GDM1 (cell line): ENCODE measurements around the gene SUCLG1.
"Not testable (repeated sequence)": the region's sequence is repeated elsewhere in the genome, so short reads cannot be mapped to it uniquely, and the experiment has no call there.

Experiments used
- DNase-seq: peaks from one replicate; lab custom pipeline; 2025; lab: John Stamatoyannopoulos, UW

The SUCLG1 gene

DNA sequence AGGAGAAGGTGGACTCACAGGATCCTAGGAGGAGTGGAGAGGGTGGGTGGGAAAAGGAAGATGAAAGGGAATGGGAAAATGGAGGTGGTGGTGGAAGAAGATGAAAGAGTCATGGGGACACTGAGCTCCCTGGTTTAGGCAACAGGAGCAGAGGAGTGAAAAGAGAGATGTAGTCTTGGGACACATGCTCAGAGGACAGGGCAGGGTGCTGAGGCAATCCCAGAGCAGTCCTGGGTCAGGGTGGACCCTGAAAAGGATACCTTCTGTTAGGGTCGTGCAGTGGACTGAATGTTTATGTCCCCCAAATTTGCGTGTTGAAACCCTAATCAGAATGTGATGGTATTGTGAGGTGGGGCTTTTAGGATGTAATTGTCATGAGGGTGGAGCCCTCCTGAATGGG lies 37.9 kb downstream of the SUCLG1 start:
- DNase-seq, result no peak

DNA sequence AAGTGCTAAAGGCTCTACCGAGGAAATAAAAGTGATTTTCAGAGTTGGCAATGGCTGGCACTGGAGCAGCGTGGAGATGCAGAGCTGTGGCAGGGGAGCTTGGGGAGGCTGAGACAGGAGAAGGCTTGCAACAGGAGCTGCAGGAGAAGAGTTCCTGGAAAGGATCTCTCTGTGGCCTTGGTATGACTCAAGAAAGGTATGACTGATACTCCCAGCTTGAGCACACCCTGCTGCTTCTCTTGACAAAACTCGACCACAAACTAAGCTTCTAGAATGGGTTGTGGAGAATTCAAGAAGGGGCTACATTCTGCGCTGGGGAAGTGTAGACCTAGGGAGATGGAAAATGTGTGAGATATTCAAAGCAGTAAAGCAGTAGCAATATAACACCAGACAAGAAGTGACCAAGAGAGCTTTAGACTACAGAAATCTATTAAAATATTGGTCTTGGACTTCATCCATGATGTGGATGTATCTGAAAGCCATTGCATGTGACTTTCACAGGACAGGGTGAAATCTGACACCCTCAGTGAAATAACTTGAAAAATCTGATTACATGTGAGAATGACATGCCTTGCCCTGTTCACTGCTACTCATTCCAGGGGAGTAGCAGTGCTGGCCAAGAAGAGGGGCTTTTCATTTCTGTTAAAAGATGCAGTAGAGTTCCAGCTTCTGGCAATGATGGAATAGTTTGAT lies 41.5 kb downstream of the SUCLG1 start:
- no peak for DNase-seq

DNA sequence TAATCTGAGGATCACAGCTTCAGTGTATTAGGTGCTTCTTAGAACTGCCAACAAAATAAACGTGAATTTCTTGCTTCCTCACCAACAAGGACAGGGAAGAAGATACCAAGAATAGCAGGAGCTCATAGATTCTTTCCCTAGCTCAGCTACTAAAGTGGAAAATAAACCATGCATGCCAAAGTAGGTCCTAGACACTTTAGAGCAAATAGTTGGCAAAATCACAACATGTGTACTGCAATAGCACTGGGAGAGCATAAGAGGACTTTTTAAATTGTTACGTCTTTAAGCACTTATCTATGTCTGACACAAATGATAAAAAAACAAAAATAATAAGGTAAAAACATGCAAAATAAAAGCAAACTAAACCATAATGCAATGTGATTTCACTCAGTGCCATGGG lies 49.5 kb downstream of the SUCLG1 start:
- DNase-seq, result no peak

DNA sequence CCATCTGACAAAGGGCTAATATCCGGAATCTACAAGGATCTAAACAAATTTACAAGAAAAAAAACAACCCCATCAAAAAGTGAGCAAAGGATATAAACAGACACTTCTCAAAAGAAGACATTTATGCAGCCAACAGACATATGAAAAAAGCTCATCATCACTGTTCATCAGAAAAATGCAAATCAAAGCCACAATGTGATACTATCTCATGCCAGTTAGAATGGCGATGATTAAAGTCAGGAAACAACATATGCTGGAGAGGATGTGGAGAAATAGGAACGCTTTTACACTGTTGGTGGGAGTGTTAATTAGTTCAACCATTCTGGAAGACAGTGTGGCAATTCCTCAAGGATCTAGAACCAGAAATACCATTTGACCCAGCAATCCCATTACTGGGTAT lies 57.0 kb downstream of the SUCLG1 start:
- not testable (repeated sequence) for DNase-seq

DNA sequence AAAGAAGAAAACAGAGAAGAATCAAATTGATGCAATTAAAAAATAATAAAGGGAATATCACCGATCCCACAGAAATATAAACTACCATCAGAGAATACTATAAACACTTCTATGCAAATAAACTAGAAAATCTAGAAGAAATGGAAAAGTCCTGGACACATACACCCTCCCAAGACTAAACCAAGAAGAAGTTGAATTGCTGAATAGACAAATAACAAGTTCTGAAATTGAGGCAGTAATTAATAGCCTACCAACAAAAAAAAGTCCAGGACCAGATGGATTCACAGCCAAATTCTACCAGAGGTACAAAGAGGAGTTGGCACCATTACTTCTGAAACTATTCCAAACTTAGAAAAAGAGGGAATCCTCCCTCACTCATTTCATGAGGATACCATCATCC lies 59.2 kb downstream of the SUCLG1 start:
- DNase-seq, result not testable (repeated sequence)

DNA sequence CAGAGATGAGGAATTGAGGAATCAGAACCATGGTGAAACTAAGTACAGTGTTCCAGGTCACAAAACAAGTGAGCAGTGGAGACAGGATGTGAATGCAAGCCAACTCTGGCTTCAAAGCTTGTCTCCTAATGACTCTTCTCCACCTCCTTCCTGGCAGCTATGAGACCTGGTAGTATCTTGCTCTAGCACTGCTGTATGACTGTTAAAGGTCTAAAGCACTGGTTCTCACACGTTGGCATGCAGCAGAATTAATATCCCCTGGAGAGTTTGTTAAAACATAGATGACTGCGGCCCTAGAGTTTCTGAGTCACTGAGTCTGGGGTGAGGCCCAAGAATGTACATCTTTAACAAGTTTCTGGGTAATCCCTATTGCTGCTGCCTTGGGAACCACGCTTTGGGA lies 63.3 kb downstream of the SUCLG1 start:
- no peak for DNase-seq

DNA sequence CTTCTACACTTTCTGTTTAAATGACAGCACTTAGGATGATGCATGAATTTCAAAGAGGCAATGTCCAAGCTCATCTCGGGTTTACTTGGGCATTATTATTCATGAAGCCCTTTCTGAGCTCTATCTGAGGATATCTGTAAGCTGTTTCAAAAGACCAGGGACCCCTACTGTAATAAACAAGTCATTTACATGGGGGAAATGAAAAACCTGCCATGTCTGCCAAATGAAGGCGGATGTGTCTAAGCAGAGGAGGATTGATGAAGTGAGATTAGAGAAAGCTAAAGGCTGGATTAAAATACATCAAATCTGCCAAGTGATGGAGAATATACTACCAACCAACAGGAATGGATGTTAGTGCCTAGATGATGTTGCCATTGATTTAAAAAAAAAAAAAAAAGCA lies 64.5 kb downstream of the SUCLG1 start:
- DNase-seq, result no peak

DNA sequence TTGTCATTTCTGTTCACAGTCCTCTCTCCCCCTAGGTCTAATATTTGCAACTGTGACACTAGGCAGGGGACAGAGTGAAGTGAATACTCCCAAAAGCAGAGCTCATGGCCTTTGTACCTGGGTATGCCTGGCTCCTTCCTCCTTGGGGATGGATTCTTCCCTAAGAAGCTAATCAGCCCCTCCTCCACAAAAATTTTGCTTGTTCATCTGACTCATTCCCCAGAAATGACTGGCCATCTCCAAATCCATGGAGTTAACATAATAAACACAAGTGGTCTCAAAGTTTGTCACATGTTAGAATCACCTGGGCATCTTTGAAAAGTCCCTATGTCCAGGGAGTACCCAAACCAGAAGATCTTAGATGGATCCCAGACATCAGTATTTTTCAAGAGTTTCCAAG lies 65.3 kb downstream of the SUCLG1 start:
- no peak for DNase-seq

DNA sequence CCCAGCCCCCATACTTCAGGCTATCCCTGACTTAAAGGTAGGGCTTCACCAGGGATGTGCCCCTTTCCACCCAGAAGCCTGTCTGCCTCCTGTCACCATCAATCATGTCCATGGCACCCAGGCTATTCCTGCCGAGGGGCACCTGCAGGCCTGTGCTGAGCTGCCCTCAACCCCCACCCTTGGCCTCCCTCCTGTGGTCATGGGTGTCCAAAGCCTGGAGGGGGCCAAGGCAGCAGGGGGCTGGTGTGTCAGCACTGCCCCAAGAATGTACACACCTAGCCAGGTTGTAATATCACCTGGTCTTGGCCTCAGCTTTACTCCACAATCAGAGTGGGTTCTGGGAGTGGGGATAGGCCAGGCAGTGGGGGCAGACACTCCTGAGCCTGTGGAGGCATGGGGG lies 69.3 kb downstream of the SUCLG1 start:
- no peak for DNase-seq

DNA sequence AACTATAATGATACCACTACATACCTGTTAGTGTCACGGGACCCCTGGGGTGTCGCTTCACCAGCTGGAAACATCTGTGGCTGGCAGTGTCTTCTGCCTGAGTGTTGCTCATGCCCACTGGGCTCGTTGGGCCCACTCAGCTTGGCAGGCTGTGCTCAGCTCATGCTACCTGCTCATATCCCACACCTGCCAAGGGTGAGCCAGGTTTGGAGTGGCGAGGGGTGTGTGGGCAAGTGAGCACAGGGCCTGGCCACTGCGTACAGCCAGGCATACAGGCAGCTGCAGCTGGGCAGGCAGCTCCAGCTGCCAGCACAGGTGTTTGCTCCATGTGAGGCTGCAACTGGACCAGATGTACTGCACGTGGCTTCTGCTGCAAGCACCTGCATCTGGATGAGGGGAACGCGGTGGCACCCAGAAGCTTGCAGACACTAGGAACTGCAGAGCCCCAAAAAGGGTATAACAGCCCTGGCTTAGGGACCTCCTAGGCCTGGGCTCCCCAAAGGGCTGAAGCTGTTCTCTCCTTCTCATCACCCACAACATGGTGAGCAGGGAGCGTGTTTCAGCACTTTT lies 70.1 kb downstream of the SUCLG1 start:
- DNase-seq, result no peak

DNA sequence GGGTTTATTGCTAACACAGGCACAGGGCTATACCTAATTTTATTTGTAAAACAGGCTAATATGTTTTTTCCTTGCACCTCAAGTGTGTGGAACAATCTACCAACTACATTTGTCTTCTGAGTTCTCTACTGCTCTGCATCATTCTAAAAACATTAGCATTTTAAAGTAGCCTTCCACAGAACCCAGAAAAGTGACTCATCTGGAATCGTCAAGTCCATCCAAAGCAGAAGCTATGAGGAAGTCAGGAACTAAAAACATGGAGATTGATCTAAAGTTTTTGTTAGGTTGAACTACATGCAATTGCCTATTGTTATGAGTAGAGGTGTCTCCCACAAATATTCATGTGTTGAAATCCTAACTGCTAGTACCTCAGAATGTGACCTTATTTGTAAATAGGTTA lies 70.9 kb downstream of the SUCLG1 start:
- no peak for DNase-seq

DNA sequence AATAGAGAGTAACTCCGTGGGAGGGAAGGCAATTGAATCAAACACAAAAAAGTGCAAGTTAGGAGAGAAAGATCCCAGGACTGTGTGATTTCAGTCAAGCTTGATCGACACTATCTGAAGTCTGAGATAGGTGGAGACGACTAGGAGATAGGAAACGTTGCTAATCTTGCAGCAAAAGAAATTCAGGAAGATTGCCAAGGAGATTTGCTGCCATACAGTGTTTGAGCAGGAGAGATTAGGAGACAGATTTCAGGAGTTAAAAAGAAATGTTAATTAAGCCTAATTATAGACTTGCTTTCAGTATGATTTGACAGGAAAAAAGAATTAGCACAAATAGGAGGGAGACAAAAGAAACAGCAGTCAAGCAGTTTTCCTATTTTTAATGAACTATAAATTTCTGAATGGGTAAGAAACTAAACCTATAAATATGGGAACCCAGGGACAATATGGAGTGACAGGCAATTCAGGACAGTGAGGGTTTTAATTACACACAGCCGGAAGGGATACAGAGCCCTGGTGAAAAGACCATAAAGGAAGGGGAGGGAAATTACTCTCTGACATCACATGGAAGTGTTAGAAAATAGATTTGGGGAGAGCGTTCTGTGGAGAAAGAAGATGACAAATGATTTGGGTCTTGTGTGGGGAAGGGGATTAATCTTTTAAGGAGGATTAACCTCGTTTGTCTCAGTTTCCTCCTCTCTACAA lies 72.6 kb downstream of the SUCLG1 start:
- no peak for DNase-seq

DNA sequence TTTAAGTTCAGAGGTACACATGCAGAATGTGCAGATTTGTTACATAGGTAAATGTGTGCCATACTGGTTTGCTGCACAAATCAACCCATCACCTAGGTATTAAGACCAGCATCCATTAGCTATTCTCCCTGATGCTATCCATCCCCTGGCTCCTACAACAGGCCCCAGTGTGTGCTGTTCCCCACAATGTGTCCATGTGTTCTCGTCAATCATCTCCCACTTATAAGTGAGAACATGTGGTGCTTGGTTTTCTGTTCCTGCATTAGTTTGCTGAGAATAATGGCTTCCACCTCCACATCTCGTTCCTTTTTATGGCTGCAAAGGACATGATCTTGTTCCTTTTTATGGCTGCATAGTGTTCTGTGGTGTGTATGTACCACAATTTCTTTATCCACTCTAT lies 75.8 kb downstream of the SUCLG1 start:
- DNase-seq, result no peak

DNA sequence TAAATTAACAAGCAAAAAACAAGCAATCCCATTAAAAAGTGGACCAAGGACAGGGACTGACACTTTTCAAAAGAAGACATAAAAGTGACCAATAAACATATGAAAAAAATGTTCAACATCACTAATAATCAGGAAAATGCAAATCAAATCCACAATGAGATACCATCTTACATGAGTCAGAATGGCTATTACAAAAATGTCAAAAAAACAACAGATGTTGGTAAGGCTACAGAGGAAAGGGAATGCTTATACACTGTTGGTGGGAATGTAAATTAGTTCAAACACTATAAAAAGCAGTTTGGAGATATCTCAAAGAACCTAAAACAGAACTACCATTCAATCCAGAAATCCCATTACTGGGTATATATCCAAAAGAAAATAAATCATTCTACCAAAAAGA lies 78.2 kb downstream of the SUCLG1 start:
- DNase-seq, result no peak

DNA sequence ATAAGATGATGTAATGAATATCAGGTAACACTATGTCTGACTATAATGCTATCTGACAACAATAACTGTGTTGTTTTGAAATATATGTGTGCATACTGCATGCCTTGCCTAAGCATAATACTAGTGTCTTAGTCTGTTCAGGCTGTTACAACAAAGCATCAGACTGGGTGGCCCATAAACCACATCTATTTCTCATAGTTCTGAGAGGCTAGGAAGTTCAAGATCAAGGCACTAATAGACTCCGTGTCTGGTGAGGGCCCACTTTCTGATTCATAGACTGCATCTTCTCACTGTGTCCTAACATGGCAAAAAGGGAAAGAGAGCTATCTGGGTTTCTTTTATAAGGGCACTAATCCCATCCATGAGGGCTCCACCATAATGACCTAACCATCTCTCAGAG lies 80.1 kb downstream of the SUCLG1 start:
- no peak for DNase-seq

DNA sequence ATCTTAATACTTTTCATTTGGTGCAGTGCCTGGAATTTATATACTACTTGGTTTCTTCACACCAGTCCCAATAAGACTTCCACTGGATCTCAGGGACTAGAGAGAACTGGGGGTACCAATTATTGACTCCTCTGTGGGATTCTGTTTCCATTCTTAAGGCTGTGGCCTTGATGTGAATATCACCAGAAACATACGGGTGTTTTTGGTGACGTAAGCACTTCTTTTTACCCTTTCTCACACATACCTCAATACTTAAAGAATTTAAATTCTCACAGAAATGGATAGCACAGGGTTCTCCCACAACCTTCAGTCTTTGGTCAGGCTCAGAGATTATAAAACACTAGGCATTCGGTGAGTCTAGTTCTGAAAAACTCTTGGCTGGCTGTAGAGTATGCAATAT lies 84.1 kb downstream of the SUCLG1 start:
- no peak for DNase-seq

DNA sequence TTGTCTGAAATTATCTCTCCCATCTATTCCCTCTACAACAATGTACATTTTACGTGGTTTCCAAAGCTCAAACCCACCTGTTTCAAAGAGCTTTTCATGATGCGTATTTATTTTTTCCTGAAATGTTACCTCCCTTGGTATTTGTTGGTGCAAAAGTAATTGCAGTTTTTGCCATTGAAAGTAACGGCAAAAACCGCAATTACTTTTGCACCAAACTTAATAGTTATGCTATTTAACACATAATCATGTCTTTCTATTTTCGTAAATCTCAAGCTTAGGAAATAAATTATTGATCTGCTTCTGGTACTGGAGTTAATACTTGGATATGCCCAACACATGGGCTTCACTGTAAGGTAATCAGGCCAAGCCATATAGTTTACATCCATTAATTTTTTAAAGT lies 85.2 kb downstream of the SUCLG1 start:
- DNase-seq, result no peak
